Superior temporal gyrus (tissue), 1 donor: ENCODE results near the gene CD44.
A peak's percentile ranks its signal among the peaks of the same experiment; 100 is the strongest.

ENCODE experiments used
- DNase-seq: peaks from one replicate; pipeline ENCODE4 v3.0.0-alpha.2; 2016; ENCODE audit errors: extremely low spot score

Gene CD44

GRCh38 chr11:35261197-35261596 lies 122.2 kb downstream of the CD44 start:
- no peak for DNase-seq

- no peak for DNase-seq
Observed at GRCh38 chr11:35262056-35262455, 123.1 kb downstream of the CD44 start.

DNA sequence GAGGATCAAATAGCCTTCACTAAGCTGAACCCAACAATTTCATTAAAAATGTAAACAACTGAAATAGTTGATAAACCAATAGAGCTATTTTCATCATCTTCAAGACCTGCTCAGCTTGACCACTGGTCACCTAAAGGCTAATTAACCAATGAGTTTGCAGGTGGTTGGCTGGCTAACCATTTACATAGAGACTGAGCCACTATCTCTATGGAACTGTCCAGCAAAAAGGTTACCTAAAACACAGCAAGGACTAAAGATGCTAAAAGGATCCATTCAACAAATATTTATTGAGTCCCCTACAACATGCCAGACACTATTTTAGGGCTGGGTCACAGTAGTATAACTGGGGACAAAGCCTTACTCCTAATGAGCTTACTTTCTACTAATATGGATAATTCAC lies 123.8 kb downstream of the CD44 start:
- DNase-seq: no peak

DNA sequence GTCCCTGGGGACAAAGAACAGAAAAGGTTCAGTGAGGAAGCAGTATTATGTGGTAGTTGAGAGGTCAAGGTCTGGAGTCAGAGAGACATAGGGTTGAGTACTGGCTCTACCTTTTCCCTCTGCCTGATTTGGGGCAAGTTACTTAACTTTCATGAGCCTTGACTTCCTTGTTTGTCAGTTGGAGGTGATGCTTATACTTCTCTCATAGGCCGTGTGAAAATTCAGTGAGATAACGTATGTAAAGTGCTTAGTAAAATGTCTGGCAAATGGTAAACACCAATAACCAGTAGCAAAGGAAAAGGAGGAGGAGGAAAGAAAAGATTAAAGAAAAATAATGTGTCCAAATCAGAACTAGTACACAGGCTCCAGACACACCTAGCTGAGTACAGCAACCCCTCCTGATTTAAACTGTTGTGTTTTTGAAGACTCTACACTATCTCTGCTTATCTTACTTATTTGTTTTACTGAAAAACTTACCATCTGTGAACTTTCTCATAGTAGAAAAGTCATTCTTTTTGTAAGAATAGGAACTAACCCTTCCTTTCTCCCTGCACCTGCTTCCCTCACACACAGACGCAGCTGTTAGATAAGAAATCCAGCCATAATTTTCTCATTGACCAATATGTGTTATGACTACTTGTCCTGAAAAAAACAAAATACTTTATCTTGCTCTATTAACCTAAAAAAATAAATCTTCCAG lies 126.9 kb downstream of the CD44 start:
- DNase-seq: no peak

- DNase-seq: no peak
Observed at GRCh38 chr11:35267504-35267903, 128.5 kb downstream of the CD44 start.

GRCh38 chr11:35270342-35270741 lies 131.4 kb downstream of the CD44 start:
- no peak for DNase-seq

DNA sequence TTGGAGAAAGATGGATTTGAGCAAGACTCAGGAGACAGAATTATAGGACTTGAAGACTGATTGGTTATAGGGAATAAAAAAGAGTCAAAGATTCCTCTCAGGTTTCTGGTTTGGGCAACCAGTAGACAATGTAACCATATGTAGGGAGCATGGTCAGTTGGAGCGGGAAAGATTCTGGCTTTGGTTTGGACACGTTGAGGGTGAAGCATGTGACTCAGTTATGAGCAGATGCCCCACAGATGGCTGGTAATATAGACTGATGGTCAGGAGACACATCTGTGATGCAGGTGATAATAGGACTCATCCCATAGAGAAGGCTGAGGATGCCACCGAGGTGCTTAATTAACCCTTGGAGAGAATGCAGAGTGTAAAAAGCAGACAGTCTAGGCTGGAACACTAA lies 132.1 kb downstream of the CD44 start:
- no peak for DNase-seq

GRCh38 chr11:35272391-35272902 lies 133.5 kb downstream of the CD44 start:
- no peak for DNase-seq

DNA sequence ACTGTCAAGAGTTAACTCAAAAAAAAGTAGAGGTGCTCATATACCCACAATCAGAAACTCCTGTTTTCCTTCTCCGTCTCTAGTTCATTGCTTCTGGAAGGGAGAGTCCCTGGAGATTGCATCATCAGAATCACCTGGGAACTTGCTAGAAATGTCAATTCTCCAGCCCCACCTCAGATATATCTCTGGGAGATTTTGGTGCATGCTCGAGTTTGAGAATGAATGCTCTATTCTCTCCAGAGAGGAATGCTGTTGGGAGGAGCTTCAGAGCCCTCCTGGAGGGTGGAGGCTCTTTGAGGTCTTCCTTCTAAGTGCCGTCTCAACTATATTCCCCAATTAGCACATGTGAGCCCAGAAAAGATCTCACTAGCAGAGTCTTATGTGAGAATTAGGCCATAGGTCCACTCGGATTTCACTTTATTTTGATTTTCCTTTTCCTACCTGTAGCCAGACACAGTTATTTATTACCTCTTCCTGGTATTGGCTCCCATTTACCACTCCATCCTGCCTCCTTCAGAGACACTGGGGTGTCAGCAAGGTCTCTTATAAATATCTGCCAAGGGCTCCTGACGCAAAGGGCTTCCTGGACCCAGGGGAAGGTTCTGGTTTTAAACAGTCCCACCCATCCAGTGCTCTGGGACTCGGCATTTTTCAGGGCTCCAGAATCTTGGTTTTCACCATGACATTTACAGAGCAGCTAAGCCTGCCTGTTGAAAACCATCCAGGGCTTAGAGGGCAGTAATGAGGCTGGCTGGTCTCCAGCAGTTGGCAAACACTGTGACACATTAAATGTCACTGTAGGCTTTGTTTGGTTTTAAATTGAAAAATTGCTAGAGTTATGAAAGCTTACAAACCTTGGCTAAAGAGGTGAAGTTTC lies 136.2 kb downstream of the CD44 start:
- DNase-seq: peak; percentile 70

DNA sequence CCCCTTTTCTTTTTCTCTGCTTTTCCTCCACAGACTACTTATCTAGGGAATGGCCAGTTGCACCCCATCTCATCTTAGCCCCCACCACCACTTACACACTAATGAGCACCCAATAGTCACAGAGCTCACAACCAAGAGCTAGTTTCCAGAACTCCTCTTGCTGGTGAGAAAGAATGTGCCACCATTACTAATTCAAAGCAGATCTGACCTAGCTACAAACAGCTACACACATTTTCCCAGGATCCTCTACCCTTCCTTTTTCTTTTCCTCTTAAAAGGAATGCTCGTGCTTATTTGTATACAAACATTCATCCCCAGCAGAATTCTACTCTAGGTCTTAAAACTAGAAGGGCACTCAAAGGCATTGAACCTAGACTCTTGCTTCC lies 136.8 kb downstream of the CD44 start:
- DNase-seq: no peak

GRCh38 chr11:35276396-35277145 lies 137.6 kb downstream of the CD44 start:
- DNase-seq: peak; percentile 46

GRCh38 chr11:35277827-35278226 lies 138.9 kb downstream of the CD44 start:
- DNase-seq: no peak

GRCh38 chr11:35280727-35281126 lies 141.8 kb downstream of the CD44 start:
- DNase-seq: no peak

DNA sequence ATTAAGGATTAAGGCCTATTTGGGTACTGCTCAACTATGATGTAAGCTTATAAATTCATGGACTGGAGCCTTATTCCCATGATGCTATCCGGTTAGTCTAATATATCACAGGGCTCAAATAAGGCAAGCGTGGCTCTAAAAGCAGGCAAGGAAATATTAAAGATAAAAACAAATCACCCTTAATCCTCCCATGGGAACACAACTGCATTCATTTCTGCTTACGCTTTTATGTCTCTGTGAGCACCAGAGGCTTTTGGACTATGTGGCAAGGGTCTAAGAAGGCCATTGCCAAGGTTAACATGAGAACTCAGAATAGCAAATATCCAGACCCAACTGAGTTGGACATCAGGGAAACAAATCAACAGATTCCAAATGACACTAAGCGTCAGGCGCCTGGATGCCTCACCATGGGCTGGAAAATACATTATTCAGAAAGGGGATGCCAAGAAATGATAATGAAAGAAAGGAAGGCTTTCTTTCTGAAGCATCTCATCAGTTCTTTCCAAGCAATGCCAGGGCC lies 142.3 kb downstream of the CD44 start:
- no peak for DNase-seq
